Measurements from ENCODE around the gene BNIP3. TPM values are rescaled to one million over a fixed set of nuclear protein-coding genes. Genes with fewer than 3 reads are reported as not detected.

Gene BNIP3
- total RNA-seq, 1 donor from 2014 or later: 71.5 TPM

GRCh38 chr10:131949041-131949862 is 32.5 kb downstream of the BNIP3 start:
- no peak for DNase-seq (ENCODE audit: low spot score)

GRCh38 chr10:131948501-131948900 is 33.2 kb downstream of the BNIP3 start:
- no peak for DNase-seq (ENCODE audit: low spot score)

- DNase-seq (ENCODE audit: low spot score): no peak
Observed at GRCh38 chr10:131947631-131948347, 33.9 kb downstream of the BNIP3 start.

DNA sequence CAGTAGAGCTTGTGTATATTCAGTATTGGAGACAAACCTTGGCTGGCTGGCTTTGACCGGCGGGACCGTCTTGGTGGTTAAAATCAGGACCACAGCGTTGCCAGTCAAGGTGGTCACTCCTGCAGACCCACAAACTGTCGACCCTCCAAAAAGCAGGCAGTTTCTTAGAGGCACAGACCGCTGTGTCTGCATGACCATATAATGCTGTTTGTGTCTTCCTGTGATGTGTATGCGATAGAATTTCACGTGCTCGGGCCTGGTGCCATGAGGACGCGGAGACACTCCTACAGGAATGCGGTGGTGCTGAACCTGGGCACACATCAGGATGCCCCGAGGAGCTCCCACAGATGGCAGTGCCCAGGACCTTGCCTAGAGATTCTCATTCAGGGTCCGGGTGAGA is 34.8 kb downstream of the BNIP3 start:
- DNase-seq (ENCODE audit: low spot score): no peak

- DNase-seq (ENCODE audit: low spot score): no peak
Observed at GRCh38 chr10:131946321-131946751, 35.4 kb downstream of the BNIP3 start.

- no peak for DNase-seq (ENCODE audit: low spot score)
Observed at GRCh38 chr10:131944976-131945695, 36.6 kb downstream of the BNIP3 start.

DNA sequence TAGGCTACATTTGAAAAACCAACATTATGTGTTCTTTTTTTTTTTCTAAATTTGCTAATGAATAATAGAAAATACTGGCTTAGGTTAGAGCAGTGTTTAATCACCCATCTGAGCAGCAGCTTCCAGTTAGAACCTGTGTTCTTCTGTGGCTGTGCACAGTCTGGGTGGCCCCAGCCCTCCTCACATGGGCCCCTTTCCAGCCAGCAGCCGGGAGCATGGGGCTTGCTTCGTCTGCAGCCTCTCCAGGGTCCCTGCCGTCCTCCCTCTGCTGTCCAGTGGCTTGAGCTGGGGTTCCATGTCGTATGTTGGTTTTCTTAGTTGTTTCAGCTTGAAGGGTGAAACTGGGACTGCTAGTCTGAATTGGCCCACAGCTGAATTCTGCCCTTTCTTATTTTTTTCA is 37.3 kb downstream of the BNIP3 start:
- DNase-seq (ENCODE audit: low spot score): no peak

GRCh38 chr10:131943021-131943814 is 38.5 kb downstream of the BNIP3 start:
- DNase-seq (ENCODE audit: low spot score): no peak

- DNase-seq (ENCODE audit: low spot score): no peak
Observed at GRCh38 chr10:131942455-131942854, 39.3 kb downstream of the BNIP3 start.

DNA sequence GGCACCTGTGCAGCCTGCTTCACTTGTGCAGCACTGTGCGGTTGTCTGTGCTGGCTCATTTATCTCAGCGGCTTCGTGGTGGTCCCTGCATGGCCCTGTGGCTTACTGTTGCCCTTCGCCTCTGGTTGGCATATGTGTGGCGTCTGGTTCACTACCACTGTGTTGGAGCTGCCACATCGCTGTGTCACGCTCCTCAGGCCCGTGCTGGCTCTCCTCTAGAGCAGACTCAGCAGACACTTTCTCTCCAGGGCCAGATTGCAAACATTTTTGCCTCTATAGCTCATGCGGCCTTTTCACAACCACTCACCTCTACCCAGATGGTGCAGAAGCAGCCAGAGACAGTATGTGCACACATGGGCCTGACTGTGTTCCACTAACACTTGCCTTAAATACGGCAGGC is 43.0 kb downstream of the BNIP3 start:
- no peak for DNase-seq (ENCODE audit: low spot score)

- no peak for DNase-seq (ENCODE audit: low spot score)
Observed at GRCh38 chr10:131937836-131938235, 43.9 kb downstream of the BNIP3 start.

DNA sequence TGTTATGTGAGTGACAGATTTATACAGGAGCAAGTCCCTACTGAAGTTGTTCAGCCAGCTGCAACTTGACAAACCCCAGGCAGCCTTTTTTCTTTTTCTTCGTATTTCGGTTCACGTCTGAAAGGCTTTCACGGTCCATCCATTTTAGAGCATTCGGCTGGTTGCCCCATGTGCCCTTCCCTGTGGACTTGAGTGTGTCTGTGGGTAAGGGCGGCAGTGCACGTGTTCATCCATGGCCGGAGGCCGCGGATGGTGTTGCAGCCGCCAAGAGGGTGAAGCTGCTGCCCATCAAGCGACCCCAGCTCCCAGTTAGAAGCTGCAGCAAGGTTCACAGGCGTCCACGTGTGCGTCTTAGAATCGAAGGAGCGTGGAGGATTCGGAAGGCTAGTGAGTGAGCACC is 45.0 kb downstream of the BNIP3 start:
- DNase-seq (ENCODE audit: low spot score): no peak

- no peak for DNase-seq (ENCODE audit: low spot score)
Observed at GRCh38 chr10:131936294-131936693, 45.4 kb downstream of the BNIP3 start.

- no peak for DNase-seq (ENCODE audit: low spot score)
Observed at GRCh38 chr10:131935260-131935659, 46.5 kb downstream of the BNIP3 start.

GRCh38 chr10:131934769-131935168 is 47.0 kb downstream of the BNIP3 start:
- DNase-seq (ENCODE audit: low spot score): no peak

- no peak for DNase-seq (ENCODE audit: low spot score)
Observed at GRCh38 chr10:131933696-131934086, 48.0 kb downstream of the BNIP3 start.

DNA sequence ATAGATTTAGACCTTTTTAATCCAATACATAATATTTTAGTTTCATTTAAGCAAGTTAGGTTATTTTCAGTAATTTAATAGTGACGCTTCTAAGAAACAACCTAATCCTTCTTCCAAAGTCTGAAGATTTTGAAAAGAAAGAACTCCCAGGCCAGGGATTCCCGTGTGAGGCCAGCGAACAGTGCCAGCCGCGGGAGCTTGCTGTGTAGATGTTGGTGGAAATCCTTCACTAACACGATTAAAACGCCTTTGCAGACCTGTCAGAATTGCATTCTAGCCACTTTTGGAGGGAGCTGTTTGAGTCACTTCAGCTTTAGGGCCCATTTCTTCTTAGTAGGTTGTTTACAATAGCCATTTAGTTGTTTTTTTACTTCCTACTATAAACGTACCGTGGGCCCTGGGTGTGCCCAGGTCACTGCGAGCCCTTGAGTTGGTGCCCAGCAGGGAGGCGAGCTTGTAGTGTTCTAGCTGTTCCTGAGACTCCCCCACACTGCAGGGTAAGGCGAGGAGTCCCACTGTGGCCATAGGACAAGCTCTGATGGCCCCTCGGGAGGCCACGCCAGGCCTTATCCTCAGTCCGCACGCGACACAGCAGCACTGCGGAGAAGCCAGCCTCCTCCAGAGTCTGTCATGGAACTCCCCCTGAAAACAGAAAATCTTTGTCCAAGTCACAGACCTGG is 48.6 kb downstream of the BNIP3 start:
- DNase-seq (ENCODE audit: low spot score): no peak

- no peak for DNase-seq (ENCODE audit: low spot score)
Observed at GRCh38 chr10:131931981-131932380, 49.7 kb downstream of the BNIP3 start.

- DNase-seq (ENCODE audit: low spot score): no peak
Observed at GRCh38 chr10:131930586-131931330, 51.0 kb downstream of the BNIP3 start.

DNA sequence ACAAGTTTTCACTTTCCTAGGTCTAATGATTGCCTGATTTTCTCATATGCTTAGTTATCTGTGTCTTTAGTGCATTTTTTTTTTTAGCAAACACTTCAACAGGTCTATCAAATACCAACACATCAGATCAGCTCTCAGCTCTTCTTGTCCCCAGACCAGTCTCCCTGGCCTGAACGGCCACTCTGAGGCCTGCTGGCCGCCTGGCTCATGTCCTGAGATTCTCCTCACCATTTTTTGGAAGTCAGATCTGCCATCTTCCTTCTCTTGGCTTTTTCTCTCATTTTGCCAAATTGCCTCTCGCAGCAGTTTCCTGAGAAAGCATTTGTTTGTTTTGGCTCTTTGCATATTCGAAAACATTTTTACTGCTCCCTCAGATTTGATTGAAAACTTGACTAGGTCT is 51.6 kb downstream of the BNIP3 start:
- no peak for DNase-seq (ENCODE audit: low spot score)
